Endodermal cell (in vitro differentiated cells): ENCODE results near the gene OR12D3. TPM values are rescaled to one million over a fixed set of nuclear protein-coding genes. Genes with fewer than 3 reads are reported as not detected.

ENCODE experiments used
- DNase-seq: peaks from one replicate; pipeline ENCODE4 v3.0.0-alpha.2; 2017
- H3K27ac ChIP-seq: 2 replicates; pipeline ENCODE4 v1.5.1; 2013; ENCODE audit warnings: mild to moderate bottlenecking, low read depth, low read length, moderate library complexity
- H3K27me3 ChIP-seq: 2 replicates; pipeline ENCODE4 v1.6.1; 2013; ENCODE audit warnings: mild to moderate bottlenecking, low read length, moderate library complexity; ENCODE audit not compliant: insufficient read depth, control insufficient read depth, poor library complexity, severe bottlenecking
- H3K36me3 ChIP-seq: 2 replicates; pipeline ENCODE4 v1.7.0; 2013; ENCODE audit warnings: mild to moderate bottlenecking, low read length, moderate library complexity; ENCODE audit not compliant: control insufficient read depth, insufficient read depth
- H3K4me1 ChIP-seq: one replicate; pipeline ENCODE4 v1.7.0; 2013; ENCODE audit warnings: low read length; ENCODE audit not compliant: control insufficient read depth, insufficient read depth
- H3K4me3 ChIP-seq: 2 replicates; pipeline ENCODE4 v1.5.1; 2013; ENCODE audit warnings: mild to moderate bottlenecking, low read length, moderate library complexity
- H3K9ac ChIP-seq: 2 replicates; pipeline ENCODE4 v1.6.1; 2013; ENCODE audit warnings: mild to moderate bottlenecking, low read length, moderate library complexity; ENCODE audit not compliant: poor library complexity, severe bottlenecking; ENCODE audit errors: extremely low read depth
- H3K9me3 ChIP-seq: 2 replicates; pipeline ENCODE4 v1.6.1; 2013; ENCODE audit warnings: mild to moderate bottlenecking, low read length, moderate library complexity; ENCODE audit not compliant: control insufficient read depth
- H3K27ac Mint-ChIP-seq: 2 replicates; pipeline ENCODE4 v1.8.0; 2020; ENCODE audit warnings: mixed read lengths
- H3K27me3 Mint-ChIP-seq: 2 replicates; pipeline ENCODE4 v1.8.0; 2021; ENCODE audit warnings: mild to moderate bottlenecking, mixed read lengths; ENCODE audit not compliant: insufficient read depth
- H3K36me3 Mint-ChIP-seq: 2 replicates; pipeline ENCODE4 v1.8.0; 2020; ENCODE audit warnings: low read depth, mixed read lengths
- H3K4me1 Mint-ChIP-seq: 2 replicates; pipeline ENCODE4 v1.8.0; 2020; ENCODE audit warnings: mixed read lengths
- H3K4me3 Mint-ChIP-seq: 2 replicates; pipeline ENCODE4 v1.8.0; 2020; ENCODE audit warnings: mild to moderate bottlenecking, moderate library complexity, mixed read lengths
- H3K9me3 Mint-ChIP-seq: 2 replicates; pipeline ENCODE4 v1.8.0; 2020; ENCODE audit warnings: mild to moderate bottlenecking, mixed read lengths
- WGBS, 2 experiments: methylation state at CpG; one replicate each; pipeline versions ENCODE4 v1.1.5 to v1.1.7; 2013; ENCODE audit warnings: missing lambda C conversion rate in 2 of 2, mixed read lengths in 1 of 2; ENCODE audit not compliant: insufficient coverage in 1 of 2, insufficient read length in 1 of 2; 5-methylcytosine and 5-hydroxymethylcytosine counted together
- total RNA-seq, 2 donors: library from RNA; stranded (reverse); fragmentation: NEBNext Ultra II Directional in 1 of 2; extraction: Animal tissue kit (Norgen Biotek cat#: 25700) in 1 of 2; gene quantifications; 2 replicates in 1 of 2; 3 replicates in 1 of 2; pipeline ENCODE4 v1.2.1, GENCODE V29; 2021
- TF ChIP-seq, protein P1 (sequence below): fragments of 200-600 bp; sonication (generic); conservative IDR thresholded peaks from 2 replicates; pipeline ENCODE4 v1.5.0; 2021; ENCODE audit warnings: antibody characterized with exemption, mild to moderate bottlenecking

The OR12D3 gene
- total RNA-seq, 2 donors from 2014 or later, result not detected

DNA sequence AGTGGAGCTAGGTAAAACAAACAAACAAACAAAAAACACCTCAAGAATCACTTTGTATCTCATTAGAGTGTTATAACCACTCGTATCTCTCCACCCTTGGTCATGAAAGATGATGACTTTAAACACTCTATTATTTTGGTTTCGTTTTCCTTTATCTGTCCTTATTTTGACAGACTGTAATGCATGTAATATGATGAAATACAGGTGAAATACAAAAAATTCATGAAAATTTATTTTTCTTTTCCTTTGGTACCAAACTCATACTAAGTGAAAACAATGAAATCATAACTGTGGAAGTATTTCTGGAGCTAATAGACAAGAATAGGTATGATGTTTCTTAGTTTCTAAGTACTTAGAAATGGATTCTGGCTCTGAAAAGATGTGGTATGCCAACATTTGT is 24.4 kb upstream of the OR12D3 start:
- Histone ChIP-seq H3K4me3 (no peak overlapping the region), H3K27me3 (no peaks in the 10 kb centered on the region), H3K9ac (no peak overlapping the region), H3K4me1 (no peaks in the 10 kb centered on the region), H3K27ac (no peak overlapping the region), H3K36me3 (no peaks in the 10 kb centered on the region), H3K9me3 (no peaks in the 10 kb centered on the region)
- H3K4me3 Mint-ChIP-seq, result no peak overlapping the region
- no peaks in the 10 kb centered on the region for H3K9me3 Mint-ChIP-seq
- no peak overlapping the region for H3K27ac Mint-ChIP-seq
- no peaks in the 10 kb centered on the region for H3K4me1 Mint-ChIP-seq
- DNase-seq, result no peak
- no peaks in the 10 kb centered on the region for H3K36me3 Mint-ChIP-seq
- no peaks in the 10 kb centered on the region for H3K27me3 Mint-ChIP-seq
- whole genome bisulfite sequencing, 2 experiments, result 84% methylated on average over 2 of the region's 2 CpGs; no CpG with 5 or more reads in 1 of the 2 experiments
- TF ChIP-seq, protein P1, sequence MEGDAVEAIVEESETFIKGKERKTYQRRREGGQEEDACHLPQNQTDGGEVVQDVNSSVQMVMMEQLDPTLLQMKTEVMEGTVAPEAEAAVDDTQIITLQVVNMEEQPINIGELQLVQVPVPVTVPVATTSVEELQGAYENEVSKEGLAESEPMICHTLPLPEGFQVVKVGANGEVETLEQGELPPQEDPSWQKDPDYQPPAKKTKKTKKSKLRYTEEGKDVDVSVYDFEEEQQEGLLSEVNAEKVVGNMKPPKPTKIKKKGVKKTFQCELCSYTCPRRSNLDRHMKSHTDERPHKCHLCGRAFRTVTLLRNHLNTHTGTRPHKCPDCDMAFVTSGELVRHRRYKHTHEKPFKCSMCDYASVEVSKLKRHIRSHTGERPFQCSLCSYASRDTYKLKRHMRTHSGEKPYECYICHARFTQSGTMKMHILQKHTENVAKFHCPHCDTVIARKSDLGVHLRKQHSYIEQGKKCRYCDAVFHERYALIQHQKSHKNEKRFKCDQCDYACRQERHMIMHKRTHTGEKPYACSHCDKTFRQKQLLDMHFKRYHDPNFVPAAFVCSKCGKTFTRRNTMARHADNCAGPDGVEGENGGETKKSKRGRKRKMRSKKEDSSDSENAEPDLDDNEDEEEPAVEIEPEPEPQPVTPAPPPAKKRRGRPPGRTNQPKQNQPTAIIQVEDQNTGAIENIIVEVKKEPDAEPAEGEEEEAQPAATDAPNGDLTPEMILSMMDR, result no peak

DNA sequence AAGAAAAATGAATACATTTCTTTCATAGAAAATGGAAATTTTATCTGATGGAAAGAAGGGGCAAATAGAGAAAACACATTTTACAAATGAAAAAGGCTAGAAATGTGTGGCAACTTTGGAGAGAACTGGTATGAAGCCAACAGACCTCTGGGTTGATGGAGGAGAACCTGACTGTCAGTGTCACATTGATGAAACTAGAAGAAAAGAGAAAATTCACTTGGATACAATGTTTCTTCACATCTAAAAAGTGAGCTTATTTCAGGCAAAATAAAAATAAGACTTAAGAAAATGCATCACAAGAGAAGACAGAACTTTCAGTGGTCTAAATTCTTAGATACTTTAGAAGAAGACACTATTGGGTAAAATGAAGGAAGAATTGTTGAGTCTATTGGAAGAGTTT is 20.2 kb upstream of the OR12D3 start, which contains the start of gene OR12D2:
TSS of gene OR12D2 (plus strand) at position 301 of the 400 bp plus-strand sequence. CDS start 1,069 bp downstream, outside the sequence.
- Mint-ChIP-seq H3K27ac (no peak within 1 kb of the TSS), H3K27me3 (no peaks in the 10 kb centered on the region), H3K4me3 (no peak within 1 kb of the TSS), H3K36me3 (no peaks in the 10 kb centered on the region), H3K4me1 (no peaks in the 10 kb centered on the region), H3K9me3 (no peaks in the 10 kb centered on the region)
- TF ChIP-seq, protein P1, result no peak
- Histone ChIP-seq H3K9ac (no peak within 1 kb of the TSS), H3K4me1 (no peaks in the 10 kb centered on the region), H3K4me3 (no peak within 1 kb of the TSS), H3K27me3 (no peaks in the 10 kb centered on the region), H3K9me3 (no peaks in the 10 kb centered on the region), H3K27ac (no peak within 1 kb of the TSS), H3K36me3 (no peaks in the 10 kb centered on the region)
- no peak for DNase-seq

DNA sequence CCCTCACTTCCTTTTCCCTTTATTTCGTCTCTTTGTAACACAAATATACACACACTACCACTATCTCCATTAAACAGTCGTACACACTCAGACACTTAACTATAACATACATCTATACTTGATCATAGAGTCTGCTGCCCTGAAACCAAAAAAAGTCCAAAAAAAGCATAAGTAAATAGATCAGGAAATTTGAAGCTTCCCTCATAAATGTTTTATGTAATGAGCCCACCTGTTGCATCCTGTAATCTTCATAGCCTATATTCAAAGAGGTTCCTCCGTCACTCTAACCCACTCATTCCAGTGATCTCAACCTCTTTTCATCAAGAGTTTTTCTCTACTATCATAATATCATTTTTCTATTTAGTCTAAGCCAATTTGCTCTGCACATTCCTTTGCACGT is 13.4 kb upstream of the OR12D3 start:
- DNase-seq, result no peak
- Histone ChIP-seq H3K27me3 (no peaks in the 10 kb centered on the region), H3K9ac (no peak overlapping the region), H3K27ac (no peak overlapping the region), H3K4me1 (no peaks in the 10 kb centered on the region), H3K4me3 (no peak overlapping the region), H3K36me3 (no peaks in the 10 kb centered on the region), H3K9me3 (no peaks in the 10 kb centered on the region)
- Mint-ChIP-seq H3K4me1 (no peaks in the 10 kb centered on the region), H3K27me3 (peaks cover 1% of the 10 kb centered on the region), H3K36me3 (no peaks in the 10 kb centered on the region), H3K4me3 (no peak overlapping the region), H3K9me3 (no peaks in the 10 kb centered on the region), H3K27ac (no peak overlapping the region)
- TF ChIP-seq, protein P1, result no peak
- WGBS, 2 experiments, result 66 to 74% methylated on average over 2 to 3 of the region's 4 CpGs
